K562 (cell line): Measurements from ENCODE around the gene CAPRIN1. TPM values are rescaled to one million over a fixed set of nuclear protein-coding genes. Genes with fewer than 3 reads are reported as not detected.

Source experiments
- ATAC-seq: fragments of 200-7000 bp; cut with Tn5 transposase; 3 replicates; pipeline ENCODE4 v1.9.1; 2020; ENCODE audit warnings: moderate library complexity
- BruUV-seq: library from RNA; stranded (reverse); fragments of 400-500 nt; replicated peaks from 2 replicates; lab custom pipeline; 2021; lab: Mats Ljungman, UMichigan
- CTCF ChIA-PET: fragments of 300-600 bp; formaldehyde crosslinking; extraction: SDS; loops from one replicate; lab custom pipeline; 2021; ENCODE audit warnings: low intra/inter-chr PET ratio; lab: Yijun Ruan, JAX
- POLR2A ChIA-PET: fragments of 300-600, 350-650 bp; sonication (Branson Sonifier 250); formaldehyde crosslinking; extraction: SDS; loops from one replicate; lab custom pipeline; 2021; ENCODE audit warnings: antibody characterized with exemption, inconsistent platforms; lab: Yijun Ruan, JAX
- DNase-seq, 4 experiments: peaks; one replicate each; pipeline versions ENCODE4 v3.0.0 to v3.0.0-alpha.2; 2011 to 2018; ENCODE audit warnings: low spot score in 3 of 4, mixed read lengths in 3 of 4; ENCODE audit errors: extremely low read depth in 1 of 4
- FAIRE-seq: peaks from 2 replicates; lab custom pipeline; 2011; peaks lifted over from hg19 to GRCh38; lab: Jason Lieb, UNC
- H2AFZ ChIP-seq: 2 replicates; pipeline ENCODE4 v1.6.0; 2011; ENCODE audit warnings: low read depth, low read length, control low read depth, inconsistent platforms
- H3K27ac ChIP-seq: fragments of 200-600 bp; 3 replicates; pipeline ENCODE4 v1.8.0; 2011; ENCODE audit warnings: low read depth, mild to moderate bottlenecking, control low read depth, inconsistent platforms, low read length, moderate library complexity, mixed read lengths; ENCODE audit errors: extremely low read depth
- H3K27me3 ChIP-seq, 2 experiments: fragments of 300-600 bp in 1 of 2; 2 replicates in 1 of 2; 3 replicates in 1 of 2; pipeline versions ENCODE4 v1.6.0 to v1.8.0; 2011; ENCODE audit warnings: inconsistent platforms in 2 of 2, low read length in 2 of 2, mild to moderate bottlenecking in 1 of 2, mixed read lengths in 1 of 2, moderate library complexity in 1 of 2; ENCODE audit not compliant: control insufficient read depth in 2 of 2, insufficient read depth in 2 of 2
- H3K36me3 ChIP-seq: fragments of 300-600 bp; 3 replicates; pipeline ENCODE4 v1.8.0; 2011; ENCODE audit warnings: mild to moderate bottlenecking, low read length, inconsistent platforms; ENCODE audit not compliant: control insufficient read depth, insufficient read depth
- H3K4me1 ChIP-seq, 2 experiments: fragments of 200-600 bp in 1 of 2; replicated peaks in 1 of 2; 2 replicates in 1 of 2; 3 replicates in 1 of 2; pipeline versions ENCODE4 v1.5.1 to v1.8.0; 2011; ENCODE audit warnings: inconsistent platforms in 2 of 2, low read length in 2 of 2, mild to moderate bottlenecking in 1 of 2, mixed read lengths in 1 of 2, moderate library complexity in 1 of 2; ENCODE audit not compliant: control insufficient read depth in 2 of 2, insufficient read depth in 2 of 2
- H3K4me2 ChIP-seq: 2 replicates; pipeline ENCODE4 v1.6.1; 2011; ENCODE audit warnings: low read length, control low read depth, inconsistent platforms, mixed read lengths; ENCODE audit not compliant: insufficient read depth
- H3K4me3 ChIP-seq: fragments of 200-600 bp; sonication (generic), shearing (Covaris generic); 2 replicates; pipeline ENCODE4 v1.5.1; 2016; ENCODE audit warnings: control low read depth, inconsistent platforms
- H3K79me2 ChIP-seq: fragments of 200-600 bp; 3 replicates; pipeline ENCODE4 v1.8.0; 2011; ENCODE audit warnings: low read length, inconsistent platforms; ENCODE audit not compliant: control insufficient read depth, insufficient read depth
- H3K9ac ChIP-seq, 2 experiments: 2 replicates each; pipeline versions ENCODE4 v1.6.0 to v1.6.1; 2011; ENCODE audit warnings: low read depth in 2 of 2, low read length in 2 of 2, control low read depth in 1 of 2, inconsistent platforms in 1 of 2, mild to moderate bottlenecking in 1 of 2, mixed read lengths in 1 of 2; ENCODE audit not compliant: insufficient read depth in 1 of 2
- H3K9me1 ChIP-seq: one replicate; pipeline ENCODE4 v1.6.0; 2011; ENCODE audit warnings: inconsistent platforms, mild to moderate bottlenecking, low read length, moderate library complexity; ENCODE audit not compliant: control insufficient read depth, insufficient read depth
- H3K9me3 ChIP-seq: replicated peaks from 2 replicates; pipeline ENCODE4 v1.5.1; 2011; ENCODE audit warnings: low read depth, low read length, inconsistent platforms; ENCODE audit not compliant: control insufficient read depth, insufficient read depth
- H4K20me1 ChIP-seq: replicated peaks from 2 replicates; pipeline ENCODE4 v1.6.1; 2011; ENCODE audit warnings: low read length, inconsistent platforms, mixed read lengths; ENCODE audit not compliant: control insufficient read depth, insufficient read depth
- BMI1 ChIP-seq: fragments of 150-350 bp; IDR thresholded peaks from 2 replicates; pipeline ENCODE4 v1.6.1; 2014; ENCODE audit warnings: low read length
- CCNT2 ChIP-seq: IDR thresholded peaks from 2 replicates; pipeline ENCODE4 v1.6.1; 2011; ENCODE audit warnings: borderline replicate concordance, low read depth, mild to moderate bottlenecking, moderate library complexity, mixed read lengths, low read length; ENCODE audit not compliant: insufficient read length; ENCODE audit errors: extremely low read depth
- DIDO1 ChIP-seq: fragments of 450-650 bp; IDR thresholded peaks from 2 replicates; pipeline ENCODE4 v1.6.1; 2016; ENCODE audit warnings: low read depth, missing biosample characterization, missing genetic modification characterization
- DNMT1 ChIP-seq: fragments of 450-650 bp; IDR thresholded peaks from 2 replicates; pipeline ENCODE4 v1.6.1; 2016; ENCODE audit warnings: antibody characterized with exemption, mild to moderate bottlenecking
- MCM3 ChIP-seq: fragments of 450-650 bp; IDR thresholded peaks from 2 replicates; pipeline ENCODE4 v1.6.1; 2016
- MED1 ChIP-seq: sonication (generic); formaldehyde crosslinking; IDR thresholded peaks from 2 replicates; pipeline ENCODE4 v1.8.1; 2023; ENCODE audit warnings: missing genetic modification reagents, borderline replicate concordance
- MYBL2 ChIP-seq, 2 experiments: fragments of 450-650 bp in 1 of 2; sonication (generic) in 1 of 2; formaldehyde crosslinking in 1 of 2; IDR thresholded peaks; 2 replicates each; pipeline versions ENCODE4 v1.6.1 to v1.8.1; 2017 to 2022; ENCODE audit warnings: borderline replicate concordance in 1 of 2, inconsistent platforms in 1 of 2, low read depth in 1 of 2, mild to moderate bottlenecking in 1 of 2, missing genetic modification reagents in 1 of 2, moderate library complexity in 1 of 2
- PCBP1 ChIP-seq: fragments of 200-400 bp; formaldehyde crosslinking; IDR thresholded peaks from 2 replicates; pipeline ENCODE4 v1.6.1; 2018; ENCODE audit warnings: mild to moderate bottlenecking, low read depth, low read length; ENCODE audit not compliant: poor library complexity, severe bottlenecking
- PCBP2 ChIP-seq: fragments of 200-400 bp; formaldehyde crosslinking; IDR thresholded peaks from 2 replicates; pipeline ENCODE4 v1.6.1; 2018; ENCODE audit warnings: low read length, low read depth, mild to moderate bottlenecking, moderate library complexity; ENCODE audit not compliant: poor library complexity, severe bottlenecking
- PHB2 ChIP-seq: fragments of 450-650 bp; IDR thresholded peaks from 2 replicates; pipeline ENCODE4 v1.6.1; 2017; ENCODE audit warnings: low read depth
- POU5F1 ChIP-seq: fragments of 150-350 bp; IDR thresholded peaks from 2 replicates; pipeline ENCODE4 v1.6.1; 2014; ENCODE audit warnings: borderline replicate concordance, low read length, low read depth, mild to moderate bottlenecking; ENCODE audit not compliant: partially characterized antibody
- SMARCC2 ChIP-seq: fragments of 450-650 bp; IDR thresholded peaks from 2 replicates; pipeline ENCODE4 v1.6.1; 2017; ENCODE audit warnings: antibody characterized with exemption, moderate library complexity, mild to moderate bottlenecking, low read depth
- XRCC4 ChIP-seq: IDR thresholded peaks from one replicate; pipeline ENCODE4 v1.6.1; 2011; ENCODE audit not compliant: insufficient read depth, insufficient read length; ENCODE audit errors: extremely low read depth
- ZNF165 ChIP-seq: fragments of 250-450 bp; sonication (Bioruptor Pico); IDR thresholded peaks from 2 replicates; pipeline ENCODE4 v1.4.0; 2020; ENCODE audit warnings: borderline replicate concordance
- ZNF23 ChIP-seq: fragments of 250-450 bp; sonication (Bioruptor Pico); IDR thresholded peaks from 2 replicates; pipeline ENCODE4 v1.4.0; 2020; ENCODE audit warnings: mild to moderate bottlenecking
- ZNF830 ChIP-seq: fragments of 250-450 bp; sonication (Bioruptor Pico); IDR thresholded peaks from 2 replicates; pipeline ENCODE4 v1.5.0; 2021; ENCODE audit warnings: mild to moderate bottlenecking
- WGBS: fragments of 100-300 bp; shearing (Covaris generic); methylation state at CpG from one replicate; pipeline ENCODE4 v1.1.6; 2016; ENCODE audit warnings: low coverage, mixed read lengths; ENCODE audit not compliant: insufficient coverage; ENCODE audit errors: missing lambda C conversion rate; 5-methylcytosine and 5-hydroxymethylcytosine counted together
- in situ Hi-C: fragments of 300-500 bp; cut with MboI; formaldehyde crosslinking; loops from 4 replicates; pipeline ENCODE4 v1.15.0; 2018; ENCODE audit warnings: inconsistent platforms, mixed read lengths
- intact Hi-C: fragments of 100-400 bp; cut with micrococcal nuclease; formaldehyde crosslinking; loops from 2 replicates; pipeline ENCODE4 v1.14.2; 2022
- polyA plus RNA-seq, 8 experiments: library from polyadenylated mRNA; depleted of rRNA in 4 of 8; stranded (reverse) in 5 of 8; unstranded in 3 of 8; fragments of >200 nt; fragmentation: Nextera tagmentation in 2 of 8; fragmentation: Illumina TruSeq in 1 of 8; extraction: Ambion mirVana in 2 of 8; extraction: Trizol in 1 of 8; gene quantifications; 2 replicates each; pipeline versions ENCODE4 v1.2.1 to v1.2.3, GENCODE V29; 2011 to 2014; ENCODE audit warnings: inconsistent platforms in 1 of 8, missing spikeins in 1 of 8
- total RNA-seq, 7 experiments: library from RNA; depleted of rRNA in 6 of 7; stranded (reverse); fragments of >200 nt in 6 of 7; fragmentation: Illumina TruSeq in 2 of 7; extraction: Trizol in 2 of 7; gene quantifications; 2 replicates each; pipeline versions ENCODE4 v1.2.1 to v1.2.3, GENCODE V29; 2011 to 2021; ENCODE audit warnings: low replicate concordance in 1 of 7
- TF ChIP-seq, protein P1 (sequence below): fragments of 450-650 bp; IDR thresholded peaks from 2 replicates; pipeline ENCODE4 v1.6.1; 2018; ENCODE audit warnings: mild to moderate bottlenecking, low read depth; ENCODE audit not compliant: partially characterized antibody
- TF ChIP-seq, protein P2 (sequence below): sonication (generic); formaldehyde crosslinking; IDR thresholded peaks from 2 replicates; pipeline ENCODE4 v1.8.1; 2023; ENCODE audit warnings: mild to moderate bottlenecking, missing genetic modification reagents

CAPRIN1 gene
- total and polyA plus RNA-seq, 9 of the 15 experiments (the other 6 are each of a cell fraction or from before 2014, with no cell fraction given): 49.6 to 271 (median 244) TPM

DNA sequence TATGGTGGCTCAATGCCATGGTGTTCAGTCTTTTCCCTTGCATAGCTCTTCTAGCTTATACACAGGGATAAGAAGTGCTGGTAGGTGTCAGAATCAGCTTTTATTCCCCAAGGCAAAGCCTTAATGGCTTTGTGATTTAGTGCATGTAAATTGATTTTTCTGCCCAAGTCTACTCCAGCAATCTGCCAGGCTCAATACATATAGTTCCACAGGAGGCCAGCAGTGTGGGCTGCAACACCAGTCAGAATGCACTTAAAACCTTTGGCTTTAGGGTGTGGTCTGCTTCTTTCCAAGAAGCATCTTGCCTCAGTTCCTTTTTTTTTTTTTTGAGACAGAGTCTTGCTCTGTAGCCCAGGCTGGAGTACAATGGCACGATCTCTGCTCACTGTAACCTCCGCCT is 14.5 kb upstream of the CAPRIN1 start (continued):
- TF ChIP-seq, protein P1, sequence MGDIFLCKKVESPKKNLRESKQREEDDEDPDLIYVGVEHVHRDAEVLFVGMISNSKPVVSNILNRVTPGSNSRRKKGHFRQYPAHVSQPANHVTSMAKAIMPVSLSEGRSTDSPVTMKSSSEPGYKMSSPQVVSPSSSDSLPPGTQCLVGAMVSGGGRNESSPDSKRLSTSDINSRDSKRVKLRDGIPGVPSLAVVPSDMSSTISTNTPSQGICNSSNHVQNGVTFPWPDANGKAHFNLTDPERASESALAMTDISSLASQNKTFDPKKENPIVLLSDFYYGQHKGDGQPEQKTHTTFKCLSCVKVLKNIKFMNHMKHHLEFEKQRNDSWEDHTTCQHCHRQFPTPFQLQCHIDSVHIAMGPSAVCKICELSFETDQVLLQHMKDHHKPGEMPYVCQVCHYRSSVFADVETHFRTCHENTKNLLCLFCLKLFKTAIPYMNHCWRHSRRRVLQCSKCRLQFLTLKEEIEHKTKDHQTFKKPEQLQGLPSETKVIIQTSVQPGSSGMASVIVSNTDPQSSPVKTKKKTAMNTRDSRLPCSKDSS: no peak
- TF ChIP-seq DNMT1 (no peak), MED1 (no peak), PCBP2 (no peak)

DNA sequence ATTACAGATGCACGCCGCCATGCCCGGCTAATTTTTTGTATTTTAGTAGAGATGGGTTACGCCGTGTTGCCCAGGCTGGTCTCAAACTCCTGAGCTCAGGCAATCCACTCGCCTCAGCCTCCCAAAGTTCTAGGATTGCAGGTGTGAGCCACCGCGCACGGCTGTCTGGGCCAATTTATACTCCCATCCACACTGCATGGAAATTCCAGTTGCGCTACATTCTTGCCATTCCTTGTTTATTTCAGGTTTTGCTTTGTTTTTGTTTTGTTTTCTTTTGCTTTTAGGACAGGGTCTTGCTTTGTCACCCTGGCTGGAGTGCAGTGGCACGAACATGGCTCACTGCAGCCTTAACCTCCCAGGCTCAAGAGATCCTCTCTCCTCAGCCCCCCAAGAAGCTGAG is 11.0 kb upstream of the CAPRIN1 start:
- Histone ChIP-seq H3K36me3 (no peaks in the 10 kb centered on the region), H3K9ac (no peak overlapping the region), H3K9me1 (no peaks in the 10 kb centered on the region), H3K27ac (no peak overlapping the region), H3K4me3 (no peak overlapping the region), H3K9me3 (no peaks in the 10 kb centered on the region), H2AFZ (no peak overlapping the region), H3K4me2 (no peak overlapping the region), H4K20me1 (no peaks in the 10 kb centered on the region), H3K79me2 (no peaks in the 10 kb centered on the region), H3K4me1 (peaks cover 10 to 17% of the 10 kb centered on the region in 2 experiments; a peak in 4 of 5 replicates), H3K27me3 (no peaks in the 10 kb centered on the region)
- FAIRE-seq (no peak), DNase-seq (no peak), ATAC-seq (no peak)
- intact Hi-C loops (no loop called here), in situ Hi-C loops (no loop called here)
- CTCF ChIA-PET: no interaction called here
- BruUV-seq: no TSS peak
- POLR2A ChIA-PET: interaction anchor here (1.0 to 1.3 kb wide), 3 partner anchors 13 to 65 kb away, joined by 3 to 6 read pairs (median 5); partner anchors contain the start of gene NAT10
- 88% methylated on average over 11 of the region's 11 CpGs for WGBS
- TF ChIP-seq PHB2: no peak
- no peak for TF ChIP-seq DIDO1
- no peak for TF ChIP-seq SMARCC2
- no peak for TF ChIP-seq PCBP1
- TF ChIP-seq CCNT2: no peak
- no peak for TF ChIP-seq XRCC4
- no peak for TF ChIP-seq MYBL2 (IDR thresholded peaks at IDR 0.05; ENCODE audit: low read depth)
- no peak for TF ChIP-seq MYBL2 (CRISPR knock-in tag; IDR thresholded peaks at IDR 0.05; ENCODE audit: borderline replicate concordance)
- no peak for TF ChIP-seq ZNF165 (CRISPR knock-in tag)
- TF ChIP-seq ZNF23 (CRISPR knock-in tag): no peak
- TF ChIP-seq BMI1: no peak
- TF ChIP-seq, protein P2, sequence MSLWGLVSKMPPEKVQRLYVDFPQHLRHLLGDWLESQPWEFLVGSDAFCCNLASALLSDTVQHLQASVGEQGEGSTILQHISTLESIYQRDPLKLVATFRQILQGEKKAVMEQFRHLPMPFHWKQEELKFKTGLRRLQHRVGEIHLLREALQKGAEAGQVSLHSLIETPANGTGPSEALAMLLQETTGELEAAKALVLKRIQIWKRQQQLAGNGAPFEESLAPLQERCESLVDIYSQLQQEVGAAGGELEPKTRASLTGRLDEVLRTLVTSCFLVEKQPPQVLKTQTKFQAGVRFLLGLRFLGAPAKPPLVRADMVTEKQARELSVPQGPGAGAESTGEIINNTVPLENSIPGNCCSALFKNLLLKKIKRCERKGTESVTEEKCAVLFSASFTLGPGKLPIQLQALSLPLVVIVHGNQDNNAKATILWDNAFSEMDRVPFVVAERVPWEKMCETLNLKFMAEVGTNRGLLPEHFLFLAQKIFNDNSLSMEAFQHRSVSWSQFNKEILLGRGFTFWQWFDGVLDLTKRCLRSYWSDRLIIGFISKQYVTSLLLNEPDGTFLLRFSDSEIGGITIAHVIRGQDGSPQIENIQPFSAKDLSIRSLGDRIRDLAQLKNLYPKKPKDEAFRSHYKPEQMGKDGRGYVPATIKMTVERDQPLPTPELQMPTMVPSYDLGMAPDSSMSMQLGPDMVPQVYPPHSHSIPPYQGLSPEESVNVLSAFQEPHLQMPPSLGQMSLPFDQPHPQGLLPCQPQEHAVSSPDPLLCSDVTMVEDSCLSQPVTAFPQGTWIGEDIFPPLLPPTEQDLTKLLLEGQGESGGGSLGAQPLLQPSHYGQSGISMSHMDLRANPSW (CRISPR knock-in tag): no peak
- no peak for TF ChIP-seq POU5F1
- no peak for TF ChIP-seq ZNF830 (CRISPR knock-in tag)
- no peak for TF ChIP-seq MCM3
- no peak for TF ChIP-seq PCBP2
